PC-3 (cell line): ENCODE measurements around the gene TRAPPC10.

Experiments used
- EZH2 ChIP-seq: fragments of 300-600 bp; sonication (generic); IDR thresholded peaks from one replicate; pipeline ENCODE4 v1.6.1; 2017; ENCODE audit warnings: antibody characterized with exemption, mild to moderate bottlenecking, low read length; ENCODE audit not compliant: unreplicated experiment
- EZH2phosphoT487 ChIP-seq: fragments of 300-600 bp; sonication (generic); IDR thresholded peaks from 2 replicates; pipeline ENCODE4 v1.6.1; 2018; ENCODE audit warnings: mild to moderate bottlenecking, antibody characterized with exemption, low read length, borderline replicate concordance
- TF ChIP-seq, protein P1 (sequence below): fragments of 300-600 bp; sonication (generic); conservative IDR thresholded peaks from 2 replicates; pipeline ENCODE4 v1.5.1; 2017; ENCODE audit warnings: antibody characterized with exemption, low read depth, mild to moderate bottlenecking, low read length

DNA sequence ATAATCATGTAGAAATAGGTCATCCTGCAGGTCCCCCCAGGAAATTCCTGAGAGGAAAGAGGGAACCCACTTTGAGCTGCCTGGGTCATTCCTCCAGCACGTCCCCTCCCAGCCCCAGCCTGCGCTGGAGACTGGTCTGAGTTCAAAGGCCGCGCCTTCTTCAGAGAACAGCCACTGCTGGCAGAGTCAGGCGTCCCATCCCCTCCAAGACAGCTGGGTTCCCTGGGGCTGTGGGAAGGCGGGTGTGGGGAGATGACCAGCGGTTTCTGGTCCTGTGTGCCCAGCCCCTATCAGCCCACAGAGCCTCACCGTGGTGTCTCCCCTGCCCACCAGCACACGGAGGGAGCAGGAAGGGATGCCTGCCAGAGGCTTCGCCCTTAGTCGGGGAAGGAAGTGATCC lies 18.0 kb upstream of the TRAPPC10 start:
- TF ChIP-seq, protein P1, sequence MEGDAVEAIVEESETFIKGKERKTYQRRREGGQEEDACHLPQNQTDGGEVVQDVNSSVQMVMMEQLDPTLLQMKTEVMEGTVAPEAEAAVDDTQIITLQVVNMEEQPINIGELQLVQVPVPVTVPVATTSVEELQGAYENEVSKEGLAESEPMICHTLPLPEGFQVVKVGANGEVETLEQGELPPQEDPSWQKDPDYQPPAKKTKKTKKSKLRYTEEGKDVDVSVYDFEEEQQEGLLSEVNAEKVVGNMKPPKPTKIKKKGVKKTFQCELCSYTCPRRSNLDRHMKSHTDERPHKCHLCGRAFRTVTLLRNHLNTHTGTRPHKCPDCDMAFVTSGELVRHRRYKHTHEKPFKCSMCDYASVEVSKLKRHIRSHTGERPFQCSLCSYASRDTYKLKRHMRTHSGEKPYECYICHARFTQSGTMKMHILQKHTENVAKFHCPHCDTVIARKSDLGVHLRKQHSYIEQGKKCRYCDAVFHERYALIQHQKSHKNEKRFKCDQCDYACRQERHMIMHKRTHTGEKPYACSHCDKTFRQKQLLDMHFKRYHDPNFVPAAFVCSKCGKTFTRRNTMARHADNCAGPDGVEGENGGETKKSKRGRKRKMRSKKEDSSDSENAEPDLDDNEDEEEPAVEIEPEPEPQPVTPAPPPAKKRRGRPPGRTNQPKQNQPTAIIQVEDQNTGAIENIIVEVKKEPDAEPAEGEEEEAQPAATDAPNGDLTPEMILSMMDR: no peak
- no peak for TF ChIP-seq EZH2
- no peak for TF ChIP-seq EZH2phosphoT487
